Tibial artery (tissue), 4 donors: ENCODE data around the gene FCAMR.

Experiments
- DNase-seq, 2 donors: peaks; one replicate each; pipeline ENCODE4 v3.0.0-alpha.2; 2019
- H3K27ac ChIP-seq, 2 donors: fragments of 200-600 bp; sonication (generic) in 1 of 2; 1 replicate in 1 of 2; 2 replicates in 1 of 2; pipeline ENCODE4 v1.5.1; 2018 to 2019; ENCODE audit warnings: mild to moderate bottlenecking in 1 of 2
- H3K27me3 ChIP-seq, 2 donors: fragments of 200-600 bp; sonication (generic) in 1 of 2; one replicate each; pipeline versions ENCODE4 v1.5.1 to v1.6.0; 2016 to 2019
- H3K36me3 ChIP-seq, 3 donors: fragments of 200-600 bp; sonication (generic) in 2 of 3; one replicate each; pipeline ENCODE4 v1.5.1; 2016 to 2019; ENCODE audit warnings: mild to moderate bottlenecking in 2 of 3
- H3K4me1 ChIP-seq, 4 donors: fragments of 200-600 bp; sonication (generic) in 2 of 4; 1 replicate in 3 of 4; 2 replicates in 1 of 4; pipeline ENCODE4 v1.5.1; 2016 to 2019
- H3K4me3 ChIP-seq, 2 donors: fragments of 200-600 bp; sonication (generic) in 1 of 2; 1 replicate in 1 of 2; 2 replicates in 1 of 2; pipeline ENCODE4 v1.5.1; 2018 to 2019; ENCODE audit warnings: mild to moderate bottlenecking in 2 of 2
- H3K9me3 ChIP-seq, 3 donors: fragments of 200-600 bp; sonication (generic) in 1 of 3; one replicate each; pipeline ENCODE4 v1.5.1; 2016 to 2019
- intact Hi-C: fragments of 100-400 bp; cut with DNase I; formaldehyde crosslinking; loops from one replicate; pipeline ENCODE4 v1.15.0; 2023; ENCODE audit warnings: low total_unique reads
- TF ChIP-seq, protein P1 (sequence below), 2 experiments: fragments of 200-600 bp in 1 of 2; fragments of 450-650 bp in 1 of 2; IDR thresholded peaks; one replicate each; pipeline ENCODE4 v1.5.1; 2017 to 2019; ENCODE audit warnings: antibody characterized with exemption in 2 of 2, mild to moderate bottlenecking in 1 of 2, moderate library complexity in 1 of 2

The FCAMR gene

GRCh38 chr1:206912445-206913095 is 57.7 kb downstream of the FCAMR start:
- intact Hi-C loops = loop anchor here (5.0 to 10.0 kb wide), 4 partner anchors 178 to 420 kb away; no protein-coding TSS in a partner anchor

GRCh38 chr1:206911064-206911663 is 59.1 kb downstream of the FCAMR start:
- intact Hi-C loops = loop anchor here (5.0 to 10.0 kb wide), 4 partner anchors 176 to 419 kb away; no protein-coding TSS in a partner anchor
- DNase-seq = peak; percentile 15 to 38
- H3K4me3 ChIP-seq = no peak overlapping the region
- TF ChIP-seq, protein P1, sequence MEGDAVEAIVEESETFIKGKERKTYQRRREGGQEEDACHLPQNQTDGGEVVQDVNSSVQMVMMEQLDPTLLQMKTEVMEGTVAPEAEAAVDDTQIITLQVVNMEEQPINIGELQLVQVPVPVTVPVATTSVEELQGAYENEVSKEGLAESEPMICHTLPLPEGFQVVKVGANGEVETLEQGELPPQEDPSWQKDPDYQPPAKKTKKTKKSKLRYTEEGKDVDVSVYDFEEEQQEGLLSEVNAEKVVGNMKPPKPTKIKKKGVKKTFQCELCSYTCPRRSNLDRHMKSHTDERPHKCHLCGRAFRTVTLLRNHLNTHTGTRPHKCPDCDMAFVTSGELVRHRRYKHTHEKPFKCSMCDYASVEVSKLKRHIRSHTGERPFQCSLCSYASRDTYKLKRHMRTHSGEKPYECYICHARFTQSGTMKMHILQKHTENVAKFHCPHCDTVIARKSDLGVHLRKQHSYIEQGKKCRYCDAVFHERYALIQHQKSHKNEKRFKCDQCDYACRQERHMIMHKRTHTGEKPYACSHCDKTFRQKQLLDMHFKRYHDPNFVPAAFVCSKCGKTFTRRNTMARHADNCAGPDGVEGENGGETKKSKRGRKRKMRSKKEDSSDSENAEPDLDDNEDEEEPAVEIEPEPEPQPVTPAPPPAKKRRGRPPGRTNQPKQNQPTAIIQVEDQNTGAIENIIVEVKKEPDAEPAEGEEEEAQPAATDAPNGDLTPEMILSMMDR (IDR thresholded peaks at IDR 0.05) = peak; percentile 59 to 88
- peaks cover 0 to 14% (median 12%) of the 10 kb centered on the region in 4 donors for H3K4me1 ChIP-seq
- no peaks in the 10 kb centered on the region for H3K9me3 ChIP-seq
- H3K27ac ChIP-seq = no peak overlapping the region
- no peaks in the 10 kb centered on the region for H3K36me3 ChIP-seq
- H3K27me3 ChIP-seq = peaks cover 0 to 48% of the 10 kb centered on the region in 2 donors

More at GRCh38 chr1:206912445-206913095, 57.7 kb downstream of the FCAMR start:
- no peaks in the 10 kb centered on the region for H3K9me3 ChIP-seq
- H3K27me3 ChIP-seq = peaks cover 0 to 45% of the 10 kb centered on the region in 2 donors
- peak; percentile 74 to 75 for DNase-seq
- peaks cover 0 to 14% (median 12%) of the 10 kb centered on the region in 4 donors for H3K4me1 ChIP-seq
- H3K4me3 ChIP-seq = no peak overlapping the region
- no peaks in the 10 kb centered on the region for H3K36me3 ChIP-seq
- TF ChIP-seq, protein P1 (IDR thresholded peaks at IDR 0.05) = peak; percentile 82 to 84
- H3K27ac ChIP-seq = no peak overlapping the region

- H3K4me3 ChIP-seq = peak overlapping the region; percentile 37 to 52
- peaks cover 0 to 41% of the 10 kb centered on the region in 2 donors for H3K27me3 ChIP-seq
- no peaks in the 10 kb centered on the region for H3K9me3 ChIP-seq
- intact Hi-C loops = loop anchor here (5.0 to 10.0 kb wide), 4 partner anchors 175 to 418 kb away; no protein-coding TSS in a partner anchor
- TF ChIP-seq, protein P1 (IDR thresholded peaks at IDR 0.05) = no peak
- H3K4me1 ChIP-seq = peaks cover 0 to 14% (median 12%) of the 10 kb centered on the region in 4 donors
- no peaks in the 10 kb centered on the region for H3K36me3 ChIP-seq
- peak in 1 of 2 donors; percentile 60 for DNase-seq
- H3K27ac ChIP-seq = no peak overlapping the region
Observed at GRCh38 chr1:206909883-206910318, 60.4 kb downstream of the FCAMR start.

DNA sequence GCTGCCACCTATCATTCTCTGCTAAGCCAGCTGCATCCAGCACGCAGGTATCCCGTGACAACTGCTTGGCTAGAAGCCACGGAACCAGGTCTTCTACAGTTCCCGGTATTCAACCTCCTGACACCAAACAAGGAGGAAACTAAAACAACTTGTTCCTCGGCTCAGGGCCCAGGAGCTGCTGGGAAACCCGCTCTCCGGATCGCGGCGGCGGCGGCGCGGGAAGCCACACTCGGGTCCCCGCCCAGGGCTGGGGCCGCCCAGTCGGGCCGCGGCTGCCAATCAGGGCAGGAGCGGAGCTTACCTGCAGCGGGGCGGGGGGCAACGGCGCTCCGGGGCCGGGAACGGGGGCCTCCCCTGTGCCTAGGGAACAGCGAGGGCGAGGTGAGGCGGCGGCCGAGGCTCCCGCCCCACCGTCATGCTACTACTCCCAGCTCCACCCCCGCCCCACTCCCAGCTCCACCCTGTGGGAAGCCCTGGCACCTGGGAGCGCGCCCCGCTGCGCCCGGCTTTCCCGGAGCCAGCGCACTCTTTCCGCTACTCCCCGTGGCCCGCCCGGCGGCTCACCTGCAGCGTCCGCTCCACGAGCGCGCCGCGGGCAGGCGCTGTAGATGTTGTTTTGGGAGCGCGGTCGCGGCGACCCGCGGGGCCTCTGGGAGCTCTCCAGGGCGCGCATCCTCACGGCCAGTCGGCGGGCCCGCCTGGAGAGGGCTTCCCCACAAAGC is 60.9 kb downstream of the FCAMR start:
- Histone ChIP-seq H3K36me3 (no peaks in the 10 kb centered on the region), H3K4me3 (peak overlapping the region; percentile 37 to 52), H3K27ac (no peak overlapping the region), H3K27me3 (peaks cover 0 to 43% of the 10 kb centered on the region in 2 donors), H3K4me1 (peaks cover 0 to 14% (median 12%) of the 10 kb centered on the region in 4 donors), H3K9me3 (no peaks in the 10 kb centered on the region)
- TF ChIP-seq, protein P1 (IDR thresholded peaks at IDR 0.05) = no peak
- intact Hi-C loops = no loop called here
- peak in 1 of 2 donors; percentile 68 for DNase-seq

GRCh38 chr1:206908038-206908437 is 62.2 kb downstream of the FCAMR start:
- Histone ChIP-seq H3K27ac (no peak overlapping the region), H3K36me3 (no peaks in the 10 kb centered on the region), H3K4me3 (no peak overlapping the region), H3K4me1 (peaks cover 0 to 14% (median 12%) of the 10 kb centered on the region in 4 donors), H3K27me3 (peaks cover 0 to 37% of the 10 kb centered on the region in 2 donors), H3K9me3 (no peaks in the 10 kb centered on the region)
- intact Hi-C loops = no loop called here
- DNase-seq = peak in 1 of 2 donors; percentile 38
- TF ChIP-seq, protein P1 (IDR thresholded peaks at IDR 0.05) = no peak
